HG03442 (cell line): ENCODE data around the gene UGT1A9.

ENCODE experiments used
- ATAC-seq: cut with Tn5 transposase; IDR thresholded peaks from one replicate; pipeline ENCODE4 v1.9.1; 2021; ENCODE audit warnings: mild to moderate bottlenecking, moderate library complexity; ENCODE audit not compliant: unreplicated experiment

UGT1A9 gene

DNA sequence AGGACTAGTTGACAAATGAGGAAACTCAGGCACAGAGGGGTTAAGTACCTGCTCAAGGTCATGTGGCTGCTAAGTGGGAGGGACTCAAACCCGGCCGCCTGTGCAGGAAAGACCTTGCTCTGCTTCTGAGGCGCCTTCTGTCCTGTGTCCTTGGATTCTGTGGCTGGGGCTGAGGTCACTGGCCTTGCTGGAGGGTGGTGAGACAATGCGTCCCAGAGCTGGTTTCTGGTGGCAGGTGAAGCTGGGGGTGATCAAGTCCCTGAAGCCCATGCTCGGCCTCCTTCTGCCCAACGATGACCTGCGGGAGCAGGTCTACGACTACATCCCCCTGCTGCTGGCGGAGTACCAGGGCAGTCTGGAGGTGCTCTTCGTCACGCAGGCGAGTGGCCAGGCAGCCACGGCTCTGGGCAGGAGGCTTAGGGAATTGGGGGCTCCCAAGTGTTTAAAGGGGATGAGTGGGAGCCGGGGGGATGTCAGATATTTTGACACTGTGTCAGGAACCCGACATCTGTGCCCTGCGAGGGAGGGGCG is 122.5 kb downstream of the UGT1A9 start:
- no peak for ATAC-seq

DNA sequence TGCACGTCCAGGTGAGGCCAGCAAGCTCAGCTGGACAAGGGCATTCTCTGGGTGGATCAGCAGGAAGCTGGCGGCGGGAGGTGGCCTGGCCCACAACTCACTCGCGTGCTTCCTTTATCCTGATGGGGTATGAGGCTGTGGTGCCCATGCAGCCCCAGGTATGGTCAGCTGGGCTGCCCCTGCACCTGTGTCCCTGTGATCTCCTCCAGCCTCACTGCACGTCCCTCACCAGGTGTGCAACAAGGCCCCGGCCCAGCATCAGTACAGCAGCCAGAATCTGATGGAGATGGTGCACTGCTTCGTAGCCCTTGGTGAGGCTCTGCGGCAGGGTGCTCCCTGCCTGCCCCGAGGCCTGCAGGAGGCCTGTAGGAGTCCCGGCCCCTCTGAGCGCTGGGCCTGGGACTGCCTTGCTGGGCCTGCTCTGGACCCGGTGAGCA is 124.1 kb downstream of the UGT1A9 start:
- ATAC-seq = no peak

DNA sequence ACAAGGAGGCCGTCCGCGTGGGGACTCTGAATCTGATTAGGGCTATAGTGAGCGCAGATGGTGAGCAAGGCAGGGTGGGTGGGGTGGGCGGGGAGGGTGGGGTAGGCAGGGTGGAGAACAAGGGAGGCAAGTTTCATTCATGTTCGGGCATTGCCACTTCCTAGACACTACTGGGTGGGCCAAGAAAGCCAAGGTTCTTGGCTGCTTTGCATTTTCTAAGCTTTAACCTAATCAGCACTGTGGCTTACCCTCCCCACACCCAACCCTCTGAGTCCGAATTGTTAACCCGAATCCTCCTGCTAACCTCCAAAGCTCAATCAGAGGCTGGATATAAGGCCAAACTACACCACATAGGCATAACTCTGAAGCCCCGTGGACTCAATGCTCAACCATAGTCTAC is 124.6 kb downstream of the UGT1A9 start:
- no peak for ATAC-seq

DNA sequence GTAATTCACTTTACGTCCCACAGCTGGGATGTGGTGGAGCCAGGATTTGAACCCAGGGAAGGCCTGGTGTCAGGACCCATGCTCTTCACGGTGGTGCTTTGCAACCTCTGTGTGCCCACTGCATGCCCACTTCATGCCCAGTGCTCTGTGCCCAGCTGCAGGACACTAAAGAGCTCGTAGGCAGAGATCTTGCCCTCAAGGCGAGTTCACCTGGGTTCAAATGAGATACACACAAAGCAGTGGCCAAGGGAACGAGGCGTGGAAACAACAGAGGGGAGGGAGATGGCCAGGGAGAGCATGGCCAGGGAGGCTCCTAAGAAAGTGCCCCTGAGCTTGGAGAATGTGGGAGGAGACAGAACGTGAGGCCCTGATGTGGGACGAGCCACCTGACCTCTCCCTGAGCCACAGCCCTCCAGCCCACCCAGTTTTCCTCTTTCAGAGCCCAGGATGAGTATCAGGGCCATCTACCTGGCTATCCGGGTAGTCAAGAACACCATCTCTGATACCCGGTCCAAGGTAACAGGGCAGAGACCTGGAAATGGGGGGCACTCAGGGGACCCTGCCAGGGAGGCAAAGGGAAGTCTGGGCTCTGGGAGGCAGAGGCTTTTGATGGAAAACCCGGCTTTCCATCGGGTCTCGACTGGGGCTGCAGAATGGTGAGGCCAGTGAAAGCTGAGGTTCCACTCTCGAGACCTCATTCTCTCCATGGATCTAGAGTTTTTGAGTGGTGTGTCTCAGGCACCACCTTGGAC is 126.8 kb downstream of the UGT1A9 start:
- ATAC-seq = no peak

DNA sequence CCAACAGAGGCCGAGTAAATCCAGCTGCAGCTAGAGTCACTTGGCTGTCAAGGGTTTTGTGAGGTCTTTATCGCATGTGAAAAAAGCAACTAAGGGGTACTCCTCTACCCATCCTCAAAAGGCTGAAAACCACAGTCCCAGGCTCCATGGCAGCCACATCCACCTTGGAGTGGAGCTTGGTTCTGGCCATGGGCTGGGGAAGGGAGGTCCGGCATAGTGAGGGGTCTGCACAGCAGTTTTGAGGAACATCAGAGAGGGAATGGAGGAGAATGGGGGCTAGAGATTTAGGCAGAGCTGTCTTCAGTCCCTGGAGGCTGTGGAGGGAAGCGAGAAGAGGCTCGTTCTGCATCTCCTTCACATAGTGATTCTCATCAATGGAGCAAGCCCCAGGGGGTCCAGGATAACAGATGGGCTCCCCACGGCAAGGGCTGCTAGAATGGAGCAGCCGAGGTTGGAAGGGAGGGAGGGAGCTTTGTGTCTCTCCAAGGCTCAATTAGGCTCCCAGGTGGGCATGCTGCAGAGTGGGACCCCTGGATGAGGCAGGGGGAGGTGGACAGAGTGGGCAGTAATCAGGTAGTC is 127.5 kb downstream of the UGT1A9 start:
- ATAC-seq = no peak

DNA sequence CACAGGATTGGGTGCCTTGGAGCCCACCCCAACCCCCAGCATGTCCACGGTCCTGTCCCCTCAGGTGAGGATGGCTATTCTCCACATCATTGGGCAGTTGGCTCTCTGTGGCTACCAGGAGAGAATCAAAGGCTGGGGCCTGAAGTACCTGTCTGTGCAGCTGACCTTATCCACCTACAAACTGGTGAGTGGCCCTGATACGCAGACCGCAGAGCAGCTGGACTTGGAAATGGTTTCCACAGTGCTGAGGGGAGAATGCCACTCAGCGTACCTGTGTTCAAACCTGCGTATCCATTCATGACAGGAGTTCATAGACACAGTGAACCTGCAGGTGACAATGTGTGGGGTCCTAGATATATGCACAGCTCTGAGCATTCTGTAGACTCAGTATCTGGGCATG is 128.0 kb downstream of the UGT1A9 start:
- ATAC-seq = no peak

DNA sequence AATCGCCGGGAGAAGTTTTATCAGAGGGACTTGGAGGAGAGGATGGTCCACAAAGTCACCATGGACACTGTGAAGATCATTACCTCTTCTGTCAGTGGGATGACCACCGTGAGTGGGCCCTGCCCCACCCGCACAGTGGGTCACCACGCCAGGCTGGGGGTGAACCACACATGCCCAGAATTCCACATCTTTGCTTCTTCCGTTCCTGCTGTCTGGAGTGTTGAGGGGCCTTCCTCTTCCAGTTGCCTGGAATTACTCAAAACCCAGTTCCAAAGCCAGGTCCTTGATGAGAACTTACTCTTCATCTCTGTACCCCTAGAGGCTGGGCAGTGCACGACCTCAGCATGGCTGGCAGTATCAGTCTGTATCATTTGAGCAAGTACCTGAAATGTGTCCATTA is 128.5 kb downstream of the UGT1A9 start:
- ATAC-seq = no peak

DNA sequence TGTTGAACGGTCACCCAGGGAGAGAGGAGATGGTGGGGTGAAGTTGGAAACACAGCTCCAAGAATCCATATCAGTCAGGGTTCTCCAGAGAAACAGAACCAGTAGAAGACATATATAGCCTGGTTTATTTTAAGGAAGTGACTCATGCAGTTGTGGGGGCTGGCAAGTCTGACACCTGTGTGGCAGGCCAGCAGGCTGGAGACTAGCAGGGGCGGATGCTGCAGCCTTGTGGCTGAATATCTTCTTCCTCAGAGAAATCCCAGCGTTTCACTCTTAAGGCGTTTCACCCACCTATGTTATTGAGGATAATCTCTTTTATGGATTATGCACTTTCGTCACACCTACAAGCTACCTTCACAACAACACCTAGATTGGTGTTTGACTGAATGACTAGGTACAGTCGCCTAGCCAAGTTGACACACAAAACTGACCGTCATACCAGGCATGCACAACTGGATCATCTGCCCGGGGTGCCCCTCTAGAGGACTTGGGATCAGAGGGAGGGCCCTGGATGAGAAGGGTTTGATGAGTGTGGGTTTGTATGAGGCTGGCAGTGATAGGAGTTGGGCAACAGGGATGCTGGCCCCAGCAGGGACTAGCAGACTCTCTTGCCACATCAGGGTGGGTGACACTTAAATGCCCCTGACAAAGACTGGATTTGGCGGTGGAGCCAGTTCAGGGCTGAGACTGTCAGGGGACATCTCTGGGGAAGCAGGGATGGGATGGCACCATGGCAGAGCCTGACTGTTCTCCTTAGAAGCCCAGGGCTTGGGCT is 129.8 kb downstream of the UGT1A9 start:
- ATAC-seq = peak; percentile 53

DNA sequence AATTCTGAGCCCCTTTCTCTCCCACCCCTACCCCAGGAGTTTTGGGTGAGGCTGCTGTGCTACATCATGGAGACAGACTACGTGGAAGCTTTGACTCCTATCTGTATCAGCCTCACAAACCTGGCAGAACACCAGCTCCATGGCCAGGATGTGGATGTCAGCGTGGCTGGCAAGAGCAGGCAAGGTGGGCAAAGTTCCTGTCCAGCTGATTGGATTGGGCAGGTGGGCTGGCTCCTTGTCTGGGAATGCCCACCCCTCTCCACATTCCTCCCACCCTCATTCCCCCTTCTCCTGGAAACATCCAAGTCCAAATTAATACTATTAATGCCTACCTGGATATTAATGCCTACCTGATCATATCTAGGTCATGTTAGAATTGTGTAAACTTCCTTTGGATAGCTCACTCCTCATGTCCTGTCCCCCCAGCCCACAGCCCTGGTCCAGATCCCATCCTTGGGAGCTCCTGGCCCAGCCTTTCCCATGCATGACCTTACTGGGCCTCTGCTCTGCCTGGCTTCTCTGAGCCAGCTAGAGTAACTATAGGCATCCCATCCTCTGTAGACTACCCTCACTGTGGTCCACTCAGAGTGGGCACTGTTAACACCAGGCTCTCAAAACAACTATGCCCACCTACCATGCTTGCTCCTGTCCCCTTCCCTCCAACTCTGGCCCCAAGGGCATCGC is 130.6 kb downstream of the UGT1A9 start:
- ATAC-seq = no peak

DNA sequence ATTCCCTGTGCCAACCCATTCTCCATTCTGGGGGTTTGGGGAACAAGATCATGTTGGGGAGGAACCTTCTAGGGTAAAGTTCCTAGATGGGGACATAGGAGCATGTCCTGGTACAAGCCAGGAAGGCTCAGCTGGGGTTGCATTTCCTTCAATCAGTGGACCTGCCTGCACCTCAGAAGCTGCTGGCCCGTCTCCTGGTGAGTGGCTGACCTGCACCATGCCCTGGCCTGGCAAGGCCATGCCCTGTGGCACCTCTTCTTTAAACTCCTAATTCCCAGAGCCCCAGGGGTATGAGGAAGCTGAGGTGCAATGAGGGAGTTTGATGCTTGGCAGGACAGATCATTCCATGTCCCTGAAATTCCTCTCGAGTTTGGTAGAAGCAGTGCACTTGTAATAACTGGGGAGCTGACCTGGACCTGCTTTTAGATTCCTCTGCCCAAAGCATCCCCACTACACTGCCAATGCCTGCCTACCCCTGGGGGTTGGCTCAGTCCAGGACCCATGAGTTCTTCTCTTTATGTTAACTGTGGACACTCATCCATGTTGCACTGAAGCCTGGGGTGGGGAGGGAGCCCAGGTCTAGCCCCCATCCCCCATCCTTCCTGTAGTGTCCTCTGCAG is 131.7 kb downstream of the UGT1A9 start:
- ATAC-seq = no peak

DNA sequence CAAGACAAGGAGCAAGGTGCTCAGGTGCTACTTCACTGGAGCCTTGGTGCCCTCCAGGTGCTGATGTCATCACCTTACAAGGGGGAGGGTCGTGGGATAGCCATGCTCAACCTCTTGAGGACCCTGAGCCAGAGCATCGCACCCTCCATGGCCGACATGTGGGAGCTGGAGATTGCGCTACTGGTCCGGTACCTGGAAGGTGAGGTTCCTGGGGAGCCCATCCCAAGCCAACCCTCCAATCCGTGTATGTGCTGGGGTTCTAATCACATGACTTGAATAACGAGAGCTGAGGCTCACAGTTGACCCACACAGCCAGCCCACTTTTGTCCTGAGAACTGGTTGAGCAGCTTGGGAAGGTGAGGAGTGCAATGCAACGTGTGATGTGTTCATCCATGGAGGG is 132.3 kb downstream of the UGT1A9 start:
- ATAC-seq = no peak

DNA sequence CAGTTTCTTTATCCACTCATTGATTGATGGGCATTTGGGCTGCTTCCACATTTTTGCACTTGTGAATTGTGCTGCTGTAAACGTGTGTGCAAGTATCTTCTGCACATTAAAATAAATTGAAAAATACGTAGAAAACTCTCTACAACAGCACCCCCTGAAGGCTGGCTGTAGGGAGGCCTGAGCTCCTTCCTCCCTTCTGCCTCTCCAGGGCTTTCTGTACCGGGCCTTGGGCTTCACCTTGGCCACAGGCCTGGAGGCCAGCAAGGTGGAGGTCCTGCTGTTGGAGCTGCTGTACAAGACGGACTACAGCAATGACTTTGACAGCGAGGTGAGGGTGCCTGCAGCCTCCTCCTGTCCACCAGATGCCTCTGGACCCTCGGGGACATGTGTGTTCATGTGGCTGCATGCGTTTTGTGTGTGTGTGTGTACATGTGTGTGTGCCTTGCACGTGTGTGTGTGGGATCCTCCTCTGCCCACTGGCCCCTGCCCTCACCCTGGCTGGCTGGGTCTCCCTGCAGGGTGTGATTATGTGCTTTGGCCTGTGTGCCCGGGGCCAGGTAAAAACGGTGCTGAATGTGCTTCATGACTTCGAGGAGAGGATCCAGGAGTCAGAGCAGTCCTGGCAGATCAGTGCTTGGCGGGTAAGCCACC is 135.6 kb downstream of the UGT1A9 start:
- no peak for ATAC-seq

DNA sequence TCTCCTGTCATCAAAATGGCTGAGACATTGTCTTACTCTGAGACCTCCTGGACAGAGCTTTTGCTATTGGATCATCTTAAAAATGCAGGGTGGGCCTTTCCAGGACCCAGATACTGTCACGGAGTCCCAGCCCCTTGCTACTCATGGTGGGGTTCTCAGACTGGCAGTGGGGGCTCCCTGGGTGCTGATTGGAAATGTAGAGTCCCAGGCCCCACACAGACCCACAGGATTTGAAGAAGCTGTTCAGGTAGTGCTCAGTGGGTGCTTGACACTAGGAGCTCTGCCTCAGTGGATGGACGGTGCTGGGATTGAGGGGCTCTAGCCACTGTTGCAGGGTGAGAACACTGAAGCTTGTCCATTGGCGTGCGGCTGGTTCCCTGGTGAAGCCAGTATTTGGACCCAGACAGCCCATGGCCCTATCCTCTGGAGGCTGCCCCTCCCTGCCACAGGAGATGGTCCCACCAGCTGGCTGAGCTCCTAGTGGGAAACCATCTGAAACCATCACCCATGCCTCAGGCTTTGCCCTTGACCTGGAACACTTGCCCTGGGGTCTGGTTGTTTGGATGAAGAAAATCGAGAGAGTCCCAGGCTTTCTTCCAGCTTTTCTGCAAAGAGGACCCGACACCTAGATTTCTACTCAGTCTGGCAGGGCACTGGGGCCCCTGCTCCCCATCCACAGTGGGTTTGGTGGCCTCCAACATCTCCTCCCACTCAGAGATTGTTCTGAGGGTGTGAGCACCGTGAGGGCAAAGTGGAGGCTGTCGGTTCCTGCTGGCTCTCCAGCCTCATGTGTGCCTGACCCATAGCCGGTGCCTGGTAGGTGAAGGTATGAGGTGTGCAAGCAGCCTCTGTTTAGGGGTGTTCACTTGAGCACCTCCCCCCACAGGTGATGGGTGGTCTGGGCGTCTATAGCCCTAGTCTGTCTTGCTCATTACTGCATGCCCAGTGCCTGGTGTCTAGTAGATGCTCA is 136.6 kb downstream of the UGT1A9 start:
- no peak for ATAC-seq

DNA sequence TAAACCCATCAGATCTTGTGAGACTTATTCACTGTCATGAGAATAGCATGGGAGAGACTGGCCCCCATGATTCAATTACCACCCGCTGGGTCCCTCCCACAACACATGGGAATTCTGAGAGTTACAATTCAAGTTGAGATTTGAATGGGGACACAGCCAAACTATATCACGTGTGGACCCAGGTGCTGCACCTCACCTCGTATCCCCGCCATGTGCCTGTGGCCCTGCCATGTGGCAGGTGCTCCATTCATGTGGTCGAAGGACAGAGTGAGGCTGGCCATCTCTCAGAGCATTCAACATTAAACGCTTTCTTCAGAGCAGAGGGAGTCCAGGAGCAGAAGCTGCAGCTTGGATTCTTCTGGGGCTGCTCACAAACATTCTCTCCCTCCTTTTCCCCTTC is 138.7 kb downstream of the UGT1A9 start:
- ATAC-seq = no peak

DNA sequence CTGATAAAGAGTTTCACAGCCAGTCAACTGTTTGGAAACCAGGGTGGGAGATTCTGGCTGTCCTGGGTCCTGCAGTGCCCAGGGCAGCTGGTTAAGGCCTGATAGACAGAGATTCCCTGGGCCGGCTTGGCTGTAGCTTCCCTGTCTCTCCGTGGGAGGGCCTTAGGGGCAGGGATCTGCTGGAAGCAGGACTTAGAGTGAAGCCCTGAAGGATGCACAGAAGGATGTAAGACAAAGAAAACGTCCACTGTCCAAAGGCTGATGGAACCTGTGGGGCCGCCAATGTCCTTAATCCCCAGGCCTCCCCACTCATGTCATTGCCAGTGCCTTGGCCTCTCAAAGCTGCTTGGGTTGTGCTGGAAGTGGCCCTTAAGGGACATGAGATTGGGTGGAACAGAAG is 139.4 kb downstream of the UGT1A9 start:
- no peak for ATAC-seq

DNA sequence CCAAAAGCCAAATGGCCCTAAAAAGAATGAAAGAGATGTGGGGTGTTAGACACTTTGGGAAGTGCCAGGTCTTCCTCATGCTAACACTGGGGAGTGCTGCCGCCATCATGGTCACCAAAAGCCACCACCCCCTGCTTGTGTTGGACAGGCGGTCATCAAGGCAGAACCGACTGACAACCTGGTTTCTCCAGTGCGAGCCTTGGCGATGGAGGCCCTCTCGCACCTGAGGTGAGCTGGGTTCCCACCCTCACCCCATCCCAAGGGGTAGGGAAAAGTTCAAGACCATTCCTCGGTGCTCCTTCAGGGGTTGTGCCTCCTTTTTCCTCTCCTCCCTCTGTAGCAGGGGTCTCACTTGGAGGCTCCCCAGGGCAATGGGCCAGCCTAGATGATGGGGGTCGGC is 140.0 kb downstream of the UGT1A9 start:
- ATAC-seq = no peak

DNA sequence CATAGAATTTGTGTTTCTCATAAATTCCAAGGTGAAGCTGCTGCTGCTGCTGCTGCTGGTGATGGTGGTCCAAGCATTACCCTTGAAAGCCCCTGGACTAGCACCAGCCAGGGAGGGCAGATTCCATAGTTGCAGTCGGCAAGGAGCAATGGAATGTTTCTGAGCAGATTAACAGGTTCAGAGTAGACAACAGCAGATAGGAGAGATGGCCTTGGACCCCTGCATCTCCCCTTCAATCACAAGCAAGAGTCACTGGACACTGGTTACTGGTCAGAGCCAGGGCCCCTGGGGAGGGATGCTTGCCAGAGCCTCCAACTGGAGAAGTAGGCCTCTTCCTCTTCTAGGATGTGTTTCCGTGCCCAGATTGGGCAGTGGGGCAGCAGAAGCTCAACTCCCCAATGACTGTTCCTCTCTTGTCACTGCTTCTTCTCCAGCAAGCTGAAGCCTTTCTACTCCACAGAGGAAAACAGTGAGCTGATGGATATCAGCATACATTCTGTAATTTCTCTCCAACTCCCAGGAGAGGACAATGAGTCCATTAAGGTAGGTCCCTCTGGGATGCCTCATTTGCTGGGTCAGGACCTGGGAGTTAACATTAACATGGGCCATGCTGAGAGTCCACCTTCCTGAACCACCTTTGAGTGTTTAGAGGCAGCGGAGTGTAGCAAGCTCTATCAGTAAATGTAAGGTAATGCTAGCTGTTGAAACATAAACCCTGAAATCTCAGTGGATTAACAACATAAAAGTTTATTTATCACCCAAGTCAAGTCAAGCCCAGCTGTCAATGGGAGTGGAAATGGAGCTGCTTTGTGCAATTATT is 141.7 kb downstream of the UGT1A9 start:
- ATAC-seq = no peak
